Activated CD8-positive, alpha-beta memory T cell treated with anti-CD3 and anti-CD28 coated beads for 4 hours (primary cell): ENCODE results near the gene SLC9A9.

ENCODE experiments used
- DNase-seq, 2 donors: peaks; one replicate each; pipeline ENCODE4 v3.0.0-alpha.2; 2020; ENCODE audit warnings: low read depth in 2 of 2

Gene SLC9A9

GRCh38 chr3:143757691-143758090 lies 90.6 kb downstream of the SLC9A9 start:
- no peak for DNase-seq

GRCh38 chr3:143755978-143756377 lies 92.3 kb downstream of the SLC9A9 start:
- DNase-seq: no peak

- DNase-seq: no peak
Observed at GRCh38 chr3:143754090-143754489, 94.2 kb downstream of the SLC9A9 start.

GRCh38 chr3:143753456-143753855 lies 94.8 kb downstream of the SLC9A9 start:
- DNase-seq: no peak

GRCh38 chr3:143753006-143753405 lies 95.3 kb downstream of the SLC9A9 start:
- DNase-seq: no peak

GRCh38 chr3:143751643-143752178 lies 96.6 kb downstream of the SLC9A9 start:
- DNase-seq: no peak

GRCh38 chr3:143750841-143751240 lies 97.4 kb downstream of the SLC9A9 start:
- no peak for DNase-seq

- no peak for DNase-seq
Observed at GRCh38 chr3:143749926-143750325, 98.3 kb downstream of the SLC9A9 start.

- no peak for DNase-seq
Observed at GRCh38 chr3:143737065-143737464, 111.2 kb downstream of the SLC9A9 start.

GRCh38 chr3:143736205-143736997 lies 111.9 kb downstream of the SLC9A9 start:
- DNase-seq: no peak

- DNase-seq: no peak
Observed at GRCh38 chr3:143731776-143732175, 116.5 kb downstream of the SLC9A9 start.

GRCh38 chr3:143731320-143731719 lies 116.9 kb downstream of the SLC9A9 start:
- DNase-seq: no peak

GRCh38 chr3:143727391-143727790 lies 120.9 kb downstream of the SLC9A9 start:
- no peak for DNase-seq

GRCh38 chr3:143726727-143727126 lies 121.5 kb downstream of the SLC9A9 start:
- DNase-seq: no peak

- DNase-seq: no peak
Observed at GRCh38 chr3:143720381-143720780, 127.9 kb downstream of the SLC9A9 start.

- no peak for DNase-seq
Observed at GRCh38 chr3:143718463-143718862, 129.8 kb downstream of the SLC9A9 start.

GRCh38 chr3:143716731-143717130 lies 131.5 kb downstream of the SLC9A9 start:
- no peak for DNase-seq

- no peak for DNase-seq
Observed at GRCh38 chr3:143712522-143712921, 135.7 kb downstream of the SLC9A9 start.

GRCh38 chr3:143707848-143708247 lies 140.4 kb downstream of the SLC9A9 start:
- DNase-seq: no peak

GRCh38 chr3:143700431-143700975 lies 147.8 kb downstream of the SLC9A9 start:
- no peak for DNase-seq

GRCh38 chr3:143699424-143699823 lies 148.8 kb downstream of the SLC9A9 start:
- no peak for DNase-seq

GRCh38 chr3:143698682-143699303 lies 149.5 kb downstream of the SLC9A9 start:
- DNase-seq: no peak

- DNase-seq: no peak
Observed at GRCh38 chr3:143697975-143698374, 150.3 kb downstream of the SLC9A9 start.
